Type B pancreatic cell (in vitro differentiated cells): ENCODE data around the gene SETD4. TPM values are rescaled to one million over a fixed set of nuclear protein-coding genes. Genes with fewer than 3 reads are reported as not detected.

Source experiments
- DNase-seq: peaks from one replicate; pipeline ENCODE4 v3.0.0; 2021; ENCODE audit warnings: mixed read lengths; ENCODE audit not compliant: unreplicated experiment; ENCODE audit errors: extremely low spot score
- H3K27ac Mint-ChIP-seq: 2 replicates; pipeline ENCODE4 v1.8.0; 2021; ENCODE audit warnings: mild to moderate bottlenecking, mixed read lengths
- H3K27me3 Mint-ChIP-seq: 2 replicates; pipeline ENCODE4 v1.8.0; 2021; ENCODE audit warnings: mixed read lengths
- H3K36me3 Mint-ChIP-seq: 2 replicates; pipeline ENCODE4 v1.8.0; 2021; ENCODE audit warnings: mixed read lengths
- H3K4me1 Mint-ChIP-seq: one replicate; pipeline ENCODE4 v1.8.0; 2021; ENCODE audit warnings: mixed read lengths; ENCODE audit not compliant: unreplicated experiment
- H3K4me3 Mint-ChIP-seq: 2 replicates; pipeline ENCODE4 v1.8.0; 2021; ENCODE audit warnings: mild to moderate bottlenecking, mixed read lengths
- H3K9me3 Mint-ChIP-seq: 2 replicates; pipeline ENCODE4 v1.8.0; 2021; ENCODE audit warnings: mixed read lengths
- CTCF ChIP-seq: fragments of 200-600 bp; sonication (generic); conservative IDR thresholded peaks from 2 replicates; pipeline ENCODE4 v1.5.0; 2021; ENCODE audit warnings: antibody characterized with exemption, mild to moderate bottlenecking
- total RNA-seq: library from RNA; stranded (reverse); gene quantifications from 2 replicates; pipeline ENCODE4 v1.2.1, GENCODE V29; 2021; ENCODE audit warnings: low replicate concordance

The SETD4 gene
- total RNA-seq, 1 donor from 2014 or later: 26.4 TPM

DNA sequence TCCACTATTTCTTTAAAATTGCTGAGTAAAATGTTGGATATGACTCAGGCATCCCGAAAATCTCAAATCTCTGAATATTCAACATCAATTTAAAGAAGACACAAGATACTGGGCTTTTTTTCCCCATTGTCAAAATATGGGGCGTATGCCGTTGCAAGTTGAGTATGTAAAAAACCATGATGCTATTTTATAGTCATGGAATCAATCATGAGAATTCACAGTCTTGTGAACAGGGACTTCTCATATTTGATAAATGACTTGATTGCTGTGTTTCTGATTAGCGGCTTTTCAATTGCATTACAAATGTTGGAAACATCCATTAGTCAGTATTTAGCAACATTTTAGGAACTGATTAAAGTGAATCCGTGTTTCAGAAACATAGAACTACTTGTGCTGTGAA lies 45.3 kb downstream of the SETD4 start:
- no peak overlapping the region for H3K4me3 Mint-ChIP-seq
- H3K9me3 Mint-ChIP-seq: no peaks in the 10 kb centered on the region
- H3K27me3 Mint-ChIP-seq: peaks cover 10% of the 10 kb centered on the region
- DNase-seq: no peak
- no peak overlapping the region for H3K27ac Mint-ChIP-seq
- no peaks in the 10 kb centered on the region for H3K36me3 Mint-ChIP-seq
- TF ChIP-seq CTCF: no peak
- no peaks in the 10 kb centered on the region for H3K4me1 Mint-ChIP-seq

DNA sequence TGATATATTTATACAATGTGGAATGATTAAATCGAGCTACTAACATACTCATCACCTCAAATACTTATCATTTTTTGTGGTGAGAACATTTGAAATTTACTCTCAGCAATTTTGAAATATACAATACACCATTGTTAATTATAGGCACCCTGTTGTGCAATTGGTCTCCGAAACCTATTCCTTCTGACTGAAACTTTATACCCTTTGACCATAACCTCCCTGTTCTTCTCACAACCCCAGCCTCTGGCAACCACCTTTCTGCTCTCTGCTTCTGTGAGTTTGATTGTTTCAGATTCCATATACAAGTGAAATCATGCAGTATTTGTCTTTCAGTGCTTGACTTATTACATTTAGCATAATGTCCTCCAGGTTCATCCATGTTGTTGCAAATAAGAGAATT lies 49.5 kb downstream of the SETD4 start:
- Mint-ChIP-seq H3K4me3 (no peak overlapping the region), H3K9me3 (no peaks in the 10 kb centered on the region), H3K4me1 (no peaks in the 10 kb centered on the region), H3K27me3 (peaks cover 14% of the 10 kb centered on the region), H3K36me3 (no peaks in the 10 kb centered on the region), H3K27ac (no peak overlapping the region)
- no peak for TF ChIP-seq CTCF
- no peak for DNase-seq

DNA sequence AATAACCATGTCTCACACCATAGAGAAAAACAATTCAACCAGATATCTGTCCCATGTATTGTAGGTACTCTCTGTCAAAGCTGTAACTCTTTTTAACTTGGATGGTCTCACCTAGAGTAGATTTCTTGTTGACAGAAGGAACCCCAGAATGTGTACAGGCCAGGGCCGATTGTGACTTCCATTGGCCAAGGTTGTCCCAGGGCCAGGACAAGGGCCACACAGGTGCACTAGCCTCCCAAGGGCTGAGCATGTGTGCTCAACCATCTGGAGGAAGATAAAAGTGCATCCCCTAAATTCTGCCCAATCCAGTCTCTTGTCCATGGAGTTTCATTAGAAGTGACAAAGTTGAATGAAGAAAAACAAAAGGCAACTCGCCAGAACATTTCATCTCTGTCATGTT lies 51.8 kb downstream of the SETD4 start:
- no peaks in the 10 kb centered on the region for H3K36me3 Mint-ChIP-seq
- no peak for TF ChIP-seq CTCF
- H3K4me1 Mint-ChIP-seq: no peaks in the 10 kb centered on the region
- H3K4me3 Mint-ChIP-seq: no peak overlapping the region
- no peak overlapping the region for H3K27ac Mint-ChIP-seq
- peaks cover 11% of the 10 kb centered on the region for H3K27me3 Mint-ChIP-seq
- H3K9me3 Mint-ChIP-seq: no peaks in the 10 kb centered on the region
- DNase-seq: no peak

DNA sequence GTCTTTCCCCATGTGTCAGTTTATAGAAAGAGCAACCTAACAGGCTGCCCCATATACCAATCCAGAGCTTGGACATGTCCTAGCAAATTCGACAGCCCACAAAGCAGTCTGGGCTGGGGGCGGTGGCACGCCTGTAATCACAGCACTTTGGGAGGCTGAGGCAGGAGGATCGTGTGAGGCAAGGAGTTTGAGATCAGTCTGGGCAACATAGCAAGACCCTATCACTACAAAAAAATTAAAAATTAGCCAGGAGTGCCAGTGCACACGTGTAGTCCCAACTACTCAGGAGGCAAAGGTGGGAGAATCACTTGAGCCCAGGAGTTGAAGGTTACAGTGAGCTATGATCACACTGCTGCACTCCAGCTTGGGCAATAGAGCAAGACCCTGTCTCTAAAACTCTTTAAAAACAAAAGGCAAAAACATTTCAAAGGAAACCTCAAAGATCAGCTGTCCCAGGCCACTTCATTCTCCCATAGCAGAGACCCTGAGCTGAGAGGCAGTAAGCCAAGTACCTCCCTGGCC lies 54.4 kb downstream of the SETD4 start:
- DNase-seq: no peak
- no peak overlapping the region for H3K4me3 Mint-ChIP-seq
- H3K36me3 Mint-ChIP-seq: no peaks in the 10 kb centered on the region
- H3K27ac Mint-ChIP-seq: no peak overlapping the region
- H3K9me3 Mint-ChIP-seq: no peaks in the 10 kb centered on the region
- TF ChIP-seq CTCF: no peak
- H3K27me3 Mint-ChIP-seq: peaks cover 5% of the 10 kb centered on the region
- H3K4me1 Mint-ChIP-seq: no peaks in the 10 kb centered on the region

GRCh38 chr21:36005018-36005417 lies 55.3 kb downstream of the SETD4 start:
- Mint-ChIP-seq H3K4me3 (no peak overlapping the region), H3K27me3 (peaks cover 4% of the 10 kb centered on the region), H3K4me1 (no peaks in the 10 kb centered on the region)

More at GRCh38 chr21:36005018-36005417, 55.3 kb downstream of the SETD4 start:
- H3K9me3 Mint-ChIP-seq: no peaks in the 10 kb centered on the region
- TF ChIP-seq CTCF: no peak
- H3K27ac Mint-ChIP-seq: no peak overlapping the region
- no peaks in the 10 kb centered on the region for H3K36me3 Mint-ChIP-seq
- DNase-seq: no peak
